Kidney glomerular epithelial cell (primary cell): ENCODE measurements around the gene SUPT4H1.
A peak's percentile ranks its signal among the peaks of the same experiment; 100 is the strongest.

ENCODE experiments used
- DNase-seq: peaks from one replicate; lab custom pipeline; 2025; lab: John Stamatoyannopoulos, UW

The SUPT4H1 gene

DNA sequence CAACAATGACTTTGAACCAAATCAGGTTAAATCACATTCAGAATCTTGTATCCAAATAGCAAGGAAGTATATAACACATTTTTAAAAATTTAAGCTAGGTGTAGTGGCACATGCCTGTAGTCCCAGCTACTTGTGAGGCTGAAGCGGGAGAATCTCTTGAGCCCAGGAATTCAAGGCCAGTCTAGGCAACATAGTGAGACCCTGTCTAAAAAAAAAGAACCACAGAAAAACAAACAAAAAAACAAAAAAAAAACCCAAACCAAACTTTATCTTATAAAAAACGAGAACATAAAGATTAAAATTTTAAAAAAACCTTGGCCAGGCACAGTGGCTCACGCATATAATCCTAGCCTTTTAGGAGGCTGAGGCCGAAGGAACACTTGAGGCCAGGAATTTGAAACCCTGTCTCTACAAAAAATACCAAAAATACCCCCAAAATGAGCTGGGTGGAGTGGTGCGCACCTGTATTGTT, 11.6 kb downstream of the SUPT4H1 start:
- no peak for DNase-seq

DNA sequence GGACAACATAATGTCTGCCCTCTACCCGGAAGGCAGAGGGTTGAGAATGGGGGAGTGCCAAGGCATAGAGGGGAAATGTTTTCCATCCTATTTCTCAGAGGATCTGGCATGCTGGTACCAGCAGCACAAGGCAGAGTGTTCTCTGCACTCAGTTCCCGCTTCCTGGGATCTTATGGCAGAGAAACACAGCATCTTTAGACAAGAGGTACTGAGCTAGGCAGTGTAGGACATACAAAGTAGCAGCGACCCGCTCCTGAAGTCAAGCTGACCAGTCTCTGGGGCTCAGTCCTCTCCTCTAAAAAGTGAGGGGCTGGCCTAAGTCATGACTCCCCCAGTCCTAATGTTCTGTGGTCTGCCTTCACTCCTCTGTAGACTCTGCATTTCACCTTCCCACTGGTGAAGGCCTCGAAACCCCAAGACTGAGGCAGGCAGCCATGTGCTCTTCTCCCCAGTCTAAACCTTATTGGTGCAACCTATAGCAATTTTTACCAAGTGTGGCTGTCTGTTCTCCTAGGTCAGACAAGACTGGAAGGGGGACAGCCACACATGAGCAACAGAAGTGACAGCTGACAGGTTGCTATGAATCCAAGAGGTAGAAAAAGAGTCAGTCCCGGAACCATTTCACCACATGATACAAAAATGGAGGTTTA, 12.1 kb downstream of the SUPT4H1 start:
- no peak for DNase-seq

DNA sequence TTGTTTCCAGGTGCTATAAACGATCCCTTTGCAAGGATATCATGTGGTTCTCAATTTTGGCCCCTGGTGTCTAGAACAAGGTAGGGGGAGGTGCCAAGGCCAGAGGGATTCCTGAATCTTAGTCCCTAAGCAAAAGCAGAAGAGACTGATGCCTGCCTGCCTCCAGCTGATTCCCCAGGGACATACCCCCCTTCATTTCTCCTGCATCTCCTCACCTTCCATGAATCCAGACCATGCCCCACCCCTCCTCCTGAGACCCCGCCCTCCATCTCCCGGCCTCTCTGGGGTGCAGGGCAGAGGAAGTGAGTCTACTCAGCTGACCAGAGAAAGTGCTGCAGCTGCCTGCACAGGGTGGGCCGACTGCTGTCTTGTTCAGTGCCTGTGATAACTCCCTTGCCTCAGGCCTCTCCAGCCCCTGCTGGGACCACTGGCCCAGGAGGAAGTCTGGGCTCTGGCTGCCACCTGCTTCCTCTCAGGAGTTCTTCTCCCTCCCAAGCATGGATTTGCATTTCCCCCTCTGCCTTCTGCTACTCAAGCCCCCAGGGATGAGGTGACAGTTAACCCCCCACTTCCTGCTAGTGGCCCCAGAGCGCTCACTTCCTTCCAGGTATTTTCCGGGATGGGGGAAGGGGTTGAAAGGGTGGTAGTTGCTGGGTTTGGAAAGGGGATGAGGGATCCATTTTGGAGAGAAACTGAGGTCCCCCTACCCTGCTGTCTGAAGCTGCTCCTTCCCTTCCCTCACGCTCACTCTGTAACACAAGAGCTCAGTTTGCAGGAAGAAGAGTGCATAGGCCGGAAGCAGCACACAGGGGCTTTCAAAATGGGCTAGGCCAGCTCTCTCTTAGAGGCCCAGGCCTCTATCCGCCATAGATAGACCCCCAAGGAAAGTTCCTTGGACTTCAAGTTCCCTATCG, 12.9 kb downstream of the SUPT4H1 start:
- DNase-seq, result no peak

DNA sequence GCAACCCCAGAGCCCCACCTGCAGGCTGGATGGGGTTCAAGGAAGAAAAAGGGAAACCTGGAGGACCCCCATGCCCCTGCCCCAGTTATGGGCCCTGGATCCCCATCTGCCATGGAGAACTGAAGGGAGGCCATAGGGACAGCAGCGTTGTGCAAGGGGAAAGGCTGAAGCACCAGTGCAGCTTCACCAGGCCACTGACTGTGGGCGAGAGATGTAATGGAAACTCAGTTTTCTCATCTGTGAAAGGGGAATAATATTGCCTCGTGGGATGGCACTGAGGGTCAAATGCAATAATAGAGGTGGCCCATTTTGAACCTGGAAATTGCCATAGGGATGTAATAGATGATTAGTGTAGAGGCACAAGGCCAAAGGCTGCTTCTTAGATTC, 13.6 kb downstream of the SUPT4H1 start:
- DNase-seq, result no peak

DNA sequence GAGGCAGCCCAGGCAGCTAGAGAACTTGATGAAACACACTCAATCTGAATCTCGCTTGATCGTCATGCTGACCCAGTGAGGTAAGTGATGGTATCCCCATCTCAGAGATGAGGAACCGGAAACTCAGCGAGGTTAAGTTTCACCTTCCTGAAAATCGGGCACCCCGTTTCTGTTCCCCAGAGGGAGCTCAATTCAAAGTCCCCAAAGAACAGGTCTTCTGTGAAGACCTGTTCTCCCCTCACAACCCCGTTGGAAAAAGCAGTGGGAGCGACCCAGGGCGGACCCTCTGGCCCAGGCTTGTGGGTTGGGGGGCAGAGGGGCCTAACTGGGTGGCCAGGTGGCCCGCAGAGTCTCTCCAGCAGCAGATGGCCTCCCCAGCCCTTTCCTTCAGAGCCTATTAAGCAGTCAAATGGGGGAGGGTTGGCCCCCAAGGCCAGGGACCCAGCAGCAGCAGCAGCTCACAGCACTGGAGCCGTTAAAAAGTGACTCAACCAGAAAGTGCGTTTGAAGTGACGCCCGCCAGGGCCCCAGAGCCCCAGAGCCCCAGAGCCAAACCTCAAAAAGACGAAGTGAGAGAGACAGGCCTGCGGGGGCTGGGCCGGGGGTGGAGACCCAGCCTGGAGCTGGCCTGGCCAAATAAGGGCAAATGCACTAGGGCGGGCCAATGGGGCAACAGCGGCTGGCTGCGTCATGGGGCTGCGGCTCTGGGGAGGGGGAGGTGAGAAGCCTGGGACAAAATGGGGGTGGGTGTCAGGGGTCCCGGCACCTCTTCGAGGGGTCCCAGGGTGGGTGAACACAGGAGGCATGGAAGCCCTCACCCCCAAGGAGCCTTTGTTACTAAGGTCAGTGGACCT, 14.2 kb downstream of the SUPT4H1 start:
- DNase-seq, result peak; percentile 14

DNA sequence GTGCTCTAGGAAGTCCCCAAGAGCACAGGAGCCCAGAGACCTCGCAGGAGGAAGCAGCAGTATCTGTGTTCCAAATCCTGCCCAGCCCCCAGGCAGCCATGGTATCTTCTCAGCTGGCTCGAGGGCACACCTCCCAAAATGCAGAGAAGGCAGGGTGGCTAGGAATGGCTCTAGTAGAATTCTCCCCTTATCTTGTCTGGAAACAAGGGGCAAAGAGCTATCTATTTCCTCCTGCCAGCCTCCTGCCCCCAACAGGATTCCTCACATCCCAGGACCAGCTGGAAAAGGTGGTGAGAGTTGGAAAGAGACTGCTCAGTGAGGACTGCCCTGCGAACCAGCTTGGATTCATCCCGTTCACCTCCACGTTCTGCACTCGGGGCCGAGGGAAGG, 14.8 kb downstream of the SUPT4H1 start:
- no peak for DNase-seq

DNA sequence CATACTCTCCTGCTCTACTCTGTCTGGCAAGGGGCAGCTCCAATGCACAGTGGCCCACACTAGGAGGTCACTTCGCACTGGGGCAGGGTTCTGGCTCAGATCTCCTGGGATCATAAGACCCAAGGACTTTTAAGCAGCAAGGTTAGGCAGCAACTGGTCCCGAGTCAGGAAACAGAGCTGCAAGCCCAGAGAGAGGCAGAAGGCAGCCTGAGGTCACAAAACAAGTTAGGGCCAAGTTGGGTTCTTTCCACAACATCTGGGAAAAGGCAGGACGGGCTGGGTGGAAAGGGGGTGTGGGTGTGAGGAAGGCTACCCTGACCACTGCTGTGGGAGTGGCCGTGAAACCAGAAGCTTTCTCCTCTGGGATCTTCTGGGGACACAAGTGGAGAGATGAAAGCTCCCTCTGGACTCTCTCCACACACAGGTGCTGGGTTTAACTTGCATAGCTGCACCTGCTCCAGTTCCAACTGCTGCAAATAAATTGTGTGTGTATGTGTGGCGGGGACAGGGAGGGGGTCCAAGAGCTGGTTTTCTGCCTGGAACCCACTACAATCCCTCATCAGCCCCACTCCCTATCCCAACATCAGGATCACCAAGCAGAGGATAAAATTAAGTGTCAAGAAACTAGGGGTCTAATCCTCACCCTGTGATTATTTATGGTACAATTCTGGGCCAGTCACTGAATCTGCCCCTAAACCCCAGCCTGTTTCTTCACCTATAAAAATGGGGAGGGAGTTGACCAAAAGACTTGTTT, 15.4 kb downstream of the SUPT4H1 start:
- no peak for DNase-seq

DNA sequence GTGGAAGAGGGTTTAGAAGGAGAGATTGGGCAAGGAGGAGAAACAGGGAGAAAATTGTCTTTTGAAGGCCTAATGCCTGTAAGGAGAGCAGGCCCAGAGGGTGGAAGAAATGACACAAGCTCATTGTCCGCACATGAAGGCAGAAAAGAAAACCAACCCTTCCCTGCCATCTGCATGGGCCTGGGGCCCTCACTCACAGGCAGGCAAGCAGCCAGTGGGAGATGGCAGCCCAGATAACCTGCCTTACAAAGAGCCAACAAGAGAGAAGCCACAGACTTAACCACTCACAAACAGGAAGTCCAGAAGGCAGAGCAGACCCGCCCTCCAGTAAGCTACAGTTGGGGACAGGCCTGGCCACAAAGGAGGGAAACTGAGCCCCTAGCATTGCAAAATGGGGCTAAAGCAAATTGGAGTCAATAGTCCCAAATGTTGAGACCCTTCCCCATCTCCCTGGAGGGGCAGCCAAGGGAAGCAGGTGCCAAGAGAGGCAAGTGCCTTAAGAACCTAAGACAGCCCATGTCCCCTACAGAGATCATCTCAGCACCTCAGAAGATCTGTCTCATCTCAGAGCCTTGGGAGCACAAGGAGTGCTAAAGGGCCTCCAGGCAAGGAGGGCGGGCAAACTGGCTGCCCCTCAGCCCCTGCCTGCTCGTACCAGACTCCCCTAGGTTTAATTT, 16.1 kb downstream of the SUPT4H1 start:
- DNase-seq, result no peak

DNA sequence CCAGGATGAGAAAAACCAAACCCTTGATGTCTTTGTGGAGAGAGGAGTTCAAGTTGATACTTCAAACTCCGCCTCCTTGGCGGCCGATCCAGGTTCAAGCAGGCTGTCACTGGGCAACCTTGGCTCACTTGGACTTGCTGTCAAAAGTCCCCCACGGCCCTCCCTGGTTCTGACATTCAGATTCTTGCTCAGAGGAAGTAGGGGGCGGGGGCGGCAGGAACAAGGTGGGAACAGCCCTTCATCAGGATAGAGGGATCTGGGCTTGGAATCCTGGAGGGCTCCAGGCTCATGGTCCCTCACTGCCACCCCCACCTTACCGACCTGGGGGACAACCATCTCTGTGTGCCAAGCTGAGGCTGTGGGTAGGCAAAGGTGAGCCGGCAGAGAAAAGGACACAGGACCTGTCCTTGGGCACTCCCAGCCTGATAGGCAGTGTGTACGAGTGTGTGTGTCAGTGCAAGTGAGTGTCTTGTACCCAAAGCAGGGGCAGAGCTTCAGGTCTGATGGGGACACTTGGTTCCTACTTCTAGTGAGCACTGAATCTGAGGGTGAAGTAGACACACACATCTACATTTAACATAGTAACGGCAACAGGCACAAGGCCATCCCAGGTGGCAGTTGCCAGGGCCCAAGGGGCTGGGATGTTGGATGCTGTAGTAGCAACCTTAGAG, 16.8 kb downstream of the SUPT4H1 start:
- DNase-seq, result no peak

DNA sequence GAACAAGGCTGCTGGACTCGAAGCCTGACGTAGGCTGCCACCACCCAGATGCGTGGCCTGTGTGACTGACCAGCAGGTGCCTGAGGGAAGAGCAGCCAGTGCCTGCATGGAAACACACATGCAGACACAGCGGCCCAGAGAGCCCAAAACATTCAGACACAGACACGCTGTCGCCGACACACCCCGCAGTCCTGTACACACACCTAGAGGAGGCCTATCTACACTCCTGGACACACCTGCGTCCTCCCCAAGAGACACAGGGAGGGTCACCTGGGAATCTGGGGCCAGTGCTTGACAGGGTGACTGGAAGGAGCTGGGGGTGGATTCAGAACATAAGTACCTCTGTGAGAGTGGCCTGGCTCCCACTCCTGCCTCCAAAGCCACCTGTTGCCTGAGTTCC, 17.3 kb downstream of the SUPT4H1 start:
- DNase-seq, result no peak

DNA sequence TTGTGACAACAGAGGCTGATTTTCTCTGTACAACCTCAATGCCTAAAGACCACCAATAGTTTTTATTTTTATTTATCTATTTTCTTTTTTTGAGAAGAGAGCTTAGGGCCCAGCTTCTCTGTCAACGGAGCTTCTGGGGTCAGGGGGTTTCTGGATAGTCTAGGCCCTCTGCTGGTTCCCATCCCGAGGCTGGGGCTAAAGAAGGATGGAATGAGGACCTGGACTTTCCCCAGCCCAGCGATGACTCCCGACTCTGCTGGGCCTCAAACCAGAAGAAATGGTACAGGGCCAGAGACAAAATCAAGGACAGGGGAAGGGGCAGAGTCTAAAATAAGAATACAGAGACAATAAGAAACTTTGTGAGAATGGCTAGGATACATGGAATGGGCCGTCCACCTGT, 17.7 kb downstream of the SUPT4H1 start:
- DNase-seq, result no peak

DNA sequence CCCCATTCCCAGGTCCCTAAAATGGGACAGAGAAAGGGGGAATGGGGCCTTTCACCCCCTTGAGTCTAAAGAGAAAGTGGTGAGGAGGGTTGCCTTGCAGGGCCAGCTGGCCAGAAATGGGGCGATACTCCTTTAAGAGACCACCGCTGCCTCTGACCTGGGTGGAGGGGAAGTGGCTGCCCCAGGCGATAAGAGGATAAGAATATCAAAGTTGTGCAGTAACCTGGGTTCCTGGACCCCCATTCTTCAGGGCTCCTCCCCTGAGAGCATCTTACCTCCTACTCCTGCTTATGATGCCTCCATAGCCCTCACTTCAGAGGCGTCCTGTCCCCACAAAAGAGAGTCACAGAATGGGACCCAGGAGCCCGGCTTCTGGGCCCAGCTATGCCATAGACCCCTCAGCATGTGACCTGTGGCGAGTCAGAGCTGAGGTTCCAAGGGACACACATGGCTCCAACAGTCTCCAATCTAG, 18.2 kb downstream of the SUPT4H1 start:
- DNase-seq, result no peak

DNA sequence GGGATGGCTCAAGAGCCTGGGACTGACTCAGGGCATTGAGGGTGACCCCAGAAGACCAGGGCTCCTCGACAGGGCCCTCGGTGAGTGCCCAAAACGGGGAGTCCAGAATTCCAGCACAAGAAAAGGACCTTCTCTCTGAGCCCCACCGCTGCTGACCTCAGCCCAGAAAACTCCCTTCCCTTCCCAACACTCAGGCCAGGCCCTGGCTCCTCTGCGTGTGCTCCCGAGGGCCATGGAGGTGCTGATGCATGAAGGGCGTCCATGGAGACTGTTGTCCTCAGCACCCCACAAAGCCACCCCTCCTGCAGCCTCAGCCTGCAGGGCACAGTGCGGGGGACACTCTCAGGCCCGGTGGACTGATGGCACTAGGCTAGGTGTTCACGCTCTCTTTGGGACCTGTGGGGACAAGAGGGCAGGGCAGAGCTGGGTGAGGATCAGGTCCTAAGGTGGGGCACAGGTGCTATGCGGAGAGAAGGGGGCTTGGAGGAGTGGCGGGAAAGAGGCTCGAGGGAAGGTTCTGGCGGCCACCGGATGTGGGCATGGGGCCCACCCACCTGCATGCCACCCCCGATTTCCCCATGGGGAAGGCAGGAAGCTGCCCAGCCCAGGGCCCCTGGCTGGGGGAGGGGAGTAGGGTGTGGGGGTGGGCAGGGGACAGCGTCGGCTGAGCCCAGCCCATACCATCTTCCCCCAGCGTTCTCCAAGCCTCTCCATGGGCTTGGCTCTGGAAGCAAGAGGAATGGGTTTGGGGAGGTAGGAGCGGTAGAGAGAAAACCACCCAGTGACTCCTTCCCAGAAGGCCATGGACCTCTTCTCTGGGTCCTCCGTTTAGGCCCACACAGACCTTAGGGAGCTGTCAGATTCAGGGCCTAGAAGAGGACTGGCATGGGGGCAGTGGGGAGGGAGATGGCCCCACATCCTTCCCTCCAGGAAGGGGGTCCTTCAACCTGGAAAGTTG, 18.9 kb downstream of the SUPT4H1 start:
- DNase-seq, result no peak

DNA sequence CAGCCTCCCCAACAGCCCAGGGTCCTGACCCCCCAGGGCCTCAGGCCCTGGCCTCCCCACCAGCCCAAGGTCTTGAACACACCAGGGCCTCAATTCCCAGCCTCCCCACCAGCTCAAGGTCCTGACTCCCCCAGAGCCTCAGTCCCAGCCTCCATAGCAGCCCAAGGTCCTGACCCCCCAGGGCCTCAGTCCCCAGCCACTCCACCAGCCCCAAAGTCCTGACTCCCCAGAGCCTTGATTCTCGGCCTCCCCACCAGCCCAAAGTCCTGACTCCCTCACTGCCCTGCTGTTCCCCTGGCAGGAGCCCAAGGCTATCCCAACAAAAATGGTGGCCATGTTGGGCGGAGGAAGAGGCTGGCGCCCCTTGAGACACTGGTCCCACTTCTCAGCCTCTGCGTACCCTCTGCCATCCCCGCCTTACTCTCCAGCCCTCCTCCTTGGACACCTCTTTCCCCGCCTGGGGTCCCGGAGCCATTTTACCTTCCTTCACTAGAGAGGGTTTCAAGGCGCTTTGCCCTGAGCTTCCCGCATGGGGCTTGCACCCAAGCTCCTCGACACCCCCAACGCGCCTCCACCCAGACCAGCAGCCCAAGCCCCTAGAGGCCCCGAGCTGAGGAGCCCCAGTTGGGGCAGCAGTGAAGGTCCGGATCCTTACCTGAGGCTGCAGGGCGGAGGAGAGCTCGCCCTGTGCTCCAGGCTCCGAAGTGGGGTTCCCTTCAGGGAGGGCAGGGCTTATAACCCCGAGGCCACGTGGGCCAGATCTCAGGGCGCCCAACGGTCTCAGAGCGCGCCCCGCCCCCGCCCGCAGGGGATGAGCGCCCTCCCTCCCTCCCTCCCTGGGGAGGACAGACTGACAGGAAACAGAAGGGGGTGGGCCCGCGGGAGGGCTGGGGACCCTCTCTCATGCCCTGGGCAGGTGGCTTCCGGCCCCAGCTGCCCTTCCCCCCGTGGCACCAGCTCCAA, 19.9 kb downstream of the SUPT4H1 start:
- DNase-seq, result no peak

DNA sequence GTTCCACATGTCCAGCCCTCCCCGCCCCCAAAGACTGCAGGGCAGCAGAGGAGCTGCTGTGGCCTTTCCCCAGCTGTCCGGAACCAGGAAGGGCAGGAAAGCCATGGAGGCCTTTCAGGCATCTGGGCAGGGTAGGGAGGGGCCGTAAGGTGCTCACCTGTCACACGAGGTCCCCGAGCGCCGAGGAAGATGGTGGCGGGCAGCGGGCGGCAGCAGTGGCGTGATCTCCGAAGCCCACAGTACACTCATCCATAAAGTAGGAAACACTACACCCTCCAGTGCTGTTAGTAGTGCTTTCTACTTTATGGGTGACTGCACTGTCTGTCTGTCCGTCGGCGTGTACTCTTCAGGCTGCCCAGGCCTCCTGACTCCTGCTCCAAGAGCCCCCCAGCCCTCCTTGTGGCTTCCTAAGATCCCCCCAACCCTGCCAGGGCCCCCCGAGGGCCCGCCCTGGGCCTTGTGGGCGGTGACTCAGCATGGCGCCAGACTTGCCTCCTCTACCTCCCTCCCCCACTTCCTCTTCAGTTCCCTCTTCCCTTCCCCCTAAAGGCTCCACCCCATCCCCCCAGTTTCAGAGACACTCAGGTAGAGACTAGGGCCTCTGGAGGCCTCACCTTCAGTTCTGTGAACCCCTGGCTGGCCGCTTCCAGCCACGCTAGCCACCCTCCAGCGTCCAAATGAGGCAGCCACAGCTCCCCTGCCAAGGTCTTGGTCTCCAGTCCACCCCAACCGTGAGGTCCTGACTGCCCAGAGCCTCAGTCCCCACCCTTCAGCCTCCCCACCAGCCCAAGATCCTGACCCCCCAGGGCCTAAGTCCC, 20.8 kb downstream of the SUPT4H1 start:
- no peak for DNase-seq

DNA sequence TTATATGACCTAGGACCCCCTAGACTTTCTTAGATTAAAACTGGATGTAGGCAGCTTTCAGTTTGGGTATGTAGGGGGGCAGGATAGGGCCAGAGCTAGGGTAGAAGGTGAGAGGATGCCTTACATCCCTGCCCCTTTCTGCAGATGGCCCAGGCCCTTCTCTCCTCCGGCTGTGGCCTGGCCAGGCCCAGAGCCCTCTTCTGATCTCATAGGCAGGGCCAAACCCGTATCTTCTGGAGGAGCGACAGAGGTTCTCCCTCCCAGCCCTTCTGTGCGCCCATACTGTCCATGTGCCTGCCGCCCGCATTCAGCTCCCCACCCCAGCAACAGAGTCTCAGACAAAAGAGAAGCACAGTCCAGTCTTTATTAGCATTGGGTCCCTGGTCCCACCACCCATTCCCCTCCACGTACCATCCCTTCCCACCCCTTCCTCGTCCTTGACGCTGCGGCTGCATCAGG, 21.4 kb downstream of the SUPT4H1 start:
- no peak for DNase-seq
